HG03575 (cell line): Measurements from ENCODE around the gene TAF1C.

Source experiments
- ATAC-seq: cut with Tn5 transposase; IDR thresholded peaks from one replicate; pipeline ENCODE4 v1.9.1; 2021; ENCODE audit not compliant: unreplicated experiment, insufficient number of reproducible peaks, low FRiP score; ENCODE audit errors: extremely low read depth

Gene TAF1C

DNA sequence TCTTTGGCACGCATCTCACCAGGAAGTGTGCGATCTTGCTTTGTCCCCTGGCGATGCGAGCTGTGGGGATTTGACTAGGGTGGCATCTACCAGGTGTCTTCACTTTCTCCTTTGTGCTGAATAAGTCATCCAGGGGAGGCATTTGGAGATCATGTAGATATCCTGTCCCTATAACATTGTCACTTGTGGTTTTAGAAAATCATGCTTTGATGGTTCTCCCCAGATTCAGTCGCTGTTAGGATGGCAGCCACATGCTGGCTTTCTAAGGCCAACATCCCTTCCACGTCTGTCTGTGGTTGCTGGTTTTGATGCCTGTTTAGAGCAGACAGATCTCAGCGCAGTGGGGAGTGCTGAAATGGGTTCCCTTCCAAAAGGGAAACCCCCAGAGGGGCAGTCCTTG is 6.6 kb upstream of the TAF1C start:
- no peak for ATAC-seq

DNA sequence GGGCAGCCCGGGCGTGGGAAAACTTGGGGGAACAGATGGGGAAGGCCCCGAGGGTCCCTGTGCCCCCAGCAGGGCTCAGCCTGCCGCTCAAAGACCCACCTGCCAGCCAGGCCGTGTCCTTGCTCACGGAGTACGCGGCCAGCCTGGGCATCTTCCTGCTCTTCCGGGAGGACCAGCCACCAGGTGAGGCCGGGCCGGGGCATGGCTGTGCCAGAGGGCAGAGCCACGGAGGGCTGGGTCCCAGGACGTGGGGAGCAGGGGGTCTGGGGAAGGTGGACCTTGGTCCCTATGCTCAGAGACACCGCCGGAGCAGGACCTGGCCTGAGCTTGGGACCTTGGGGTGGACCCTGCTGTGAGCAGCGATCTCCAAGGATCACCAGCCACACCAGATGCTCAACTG is 4.6 kb upstream of the TAF1C start:
- no peak for ATAC-seq

DNA sequence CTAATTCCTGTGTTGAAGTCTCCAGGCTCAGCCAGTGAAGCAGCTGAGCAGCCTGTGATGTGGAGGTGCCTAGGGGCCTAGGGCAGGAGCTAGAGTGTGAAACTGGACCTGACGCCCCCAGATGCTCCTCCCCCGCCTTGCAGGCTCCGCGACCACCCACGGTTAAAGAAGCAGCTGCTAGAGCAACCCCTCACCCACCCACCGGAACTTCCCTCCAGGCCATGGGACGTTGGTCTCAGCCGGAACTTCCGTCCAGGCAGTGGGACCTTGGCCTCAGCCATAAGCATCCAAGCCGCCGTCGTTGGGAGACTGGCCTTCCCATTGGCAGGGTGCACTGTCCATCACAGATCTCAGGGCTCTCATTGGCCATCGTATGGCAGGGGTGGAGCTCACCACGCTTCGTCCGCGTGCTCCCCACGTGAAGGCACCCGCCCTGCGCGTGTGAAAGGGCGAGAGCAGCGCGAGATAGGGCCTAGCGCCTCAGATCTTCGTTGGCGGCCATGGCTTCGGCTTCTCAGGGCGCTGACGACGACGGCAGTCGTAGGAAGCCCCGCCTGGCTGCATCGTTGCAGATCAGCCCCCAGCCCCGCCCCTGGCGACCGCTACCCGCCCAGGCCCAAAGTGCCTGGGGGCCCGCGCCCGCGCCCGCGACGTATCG is 4.0 kb upstream of the TAF1C start, which contains the start of gene ADAD2:
ADAD2 (plus strand) TSS at position 427 of the 658 bp plus-strand sequence; CDS start at position 501, 74 bp downstream.
- no peak for ATAC-seq

DNA sequence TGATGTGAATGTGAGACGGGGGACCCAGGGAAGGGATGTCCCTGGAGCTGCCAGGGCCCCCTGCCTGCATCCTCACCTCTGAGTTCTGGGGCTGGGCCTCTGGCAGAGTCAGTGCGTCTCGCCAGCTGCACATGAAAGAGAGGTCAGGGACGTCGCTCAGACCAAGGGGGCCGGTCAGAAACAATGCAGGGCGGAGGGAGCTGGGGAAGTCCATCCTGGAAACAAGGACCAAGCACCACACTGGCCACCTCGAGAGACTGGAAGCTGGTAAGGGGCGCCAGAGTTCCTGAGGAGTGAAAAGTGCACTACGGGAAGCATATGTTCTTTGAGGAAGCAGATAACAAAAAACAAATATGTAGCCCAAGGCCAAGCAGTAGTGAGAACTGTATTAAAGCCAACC is 2.1 kb downstream of the TAF1C start:
- ATAC-seq = no peak

DNA sequence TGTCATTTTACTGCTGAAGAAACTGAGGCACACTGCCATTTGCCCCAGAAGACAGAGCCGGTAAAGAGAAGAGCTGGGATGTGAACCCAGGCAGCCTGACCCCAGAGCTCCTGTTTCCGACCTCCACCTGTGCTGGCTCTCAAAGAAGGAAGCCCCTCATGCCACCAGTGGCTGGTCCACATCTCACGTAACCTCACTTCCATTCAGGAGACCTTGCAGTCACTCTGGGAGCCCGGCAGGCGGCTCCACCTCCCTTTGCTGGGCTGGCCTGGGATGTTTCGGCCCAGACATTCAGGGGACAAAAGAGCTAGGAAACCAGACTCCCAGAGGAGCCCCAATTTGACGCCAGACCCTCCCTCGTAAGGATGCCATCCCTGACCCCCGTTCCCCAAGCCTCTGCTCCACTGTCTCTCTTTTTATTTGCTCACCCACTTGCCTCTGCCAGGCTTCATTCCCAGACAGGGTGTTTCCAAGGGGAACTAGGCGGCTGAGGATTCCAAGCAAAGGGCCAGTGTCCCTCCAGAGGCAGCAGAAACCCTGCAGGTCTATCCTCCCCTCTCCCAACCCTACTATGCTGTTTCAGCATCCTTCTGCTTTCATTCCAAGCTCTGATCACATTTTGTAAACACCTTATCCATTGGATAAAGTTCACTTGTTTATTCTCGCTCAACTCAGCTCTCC is 2.8 kb downstream of the TAF1C start:
- ATAC-seq = no peak

DNA sequence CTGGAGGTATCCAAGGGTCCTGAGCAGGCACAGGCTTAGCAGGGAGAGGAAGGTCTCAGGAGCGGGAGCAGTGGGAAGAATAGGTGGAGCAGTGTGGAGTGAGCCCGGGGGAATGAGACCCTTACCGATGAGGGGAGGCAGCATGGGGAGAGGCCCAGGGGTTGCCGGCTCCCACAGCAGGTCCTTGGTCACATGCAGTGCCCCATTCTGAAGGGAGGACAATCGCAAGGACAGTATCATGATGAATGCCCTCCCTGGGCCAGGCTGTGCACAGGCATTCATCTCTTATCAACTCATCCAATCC is 3.3 kb downstream of the TAF1C start:
- no peak for ATAC-seq

DNA sequence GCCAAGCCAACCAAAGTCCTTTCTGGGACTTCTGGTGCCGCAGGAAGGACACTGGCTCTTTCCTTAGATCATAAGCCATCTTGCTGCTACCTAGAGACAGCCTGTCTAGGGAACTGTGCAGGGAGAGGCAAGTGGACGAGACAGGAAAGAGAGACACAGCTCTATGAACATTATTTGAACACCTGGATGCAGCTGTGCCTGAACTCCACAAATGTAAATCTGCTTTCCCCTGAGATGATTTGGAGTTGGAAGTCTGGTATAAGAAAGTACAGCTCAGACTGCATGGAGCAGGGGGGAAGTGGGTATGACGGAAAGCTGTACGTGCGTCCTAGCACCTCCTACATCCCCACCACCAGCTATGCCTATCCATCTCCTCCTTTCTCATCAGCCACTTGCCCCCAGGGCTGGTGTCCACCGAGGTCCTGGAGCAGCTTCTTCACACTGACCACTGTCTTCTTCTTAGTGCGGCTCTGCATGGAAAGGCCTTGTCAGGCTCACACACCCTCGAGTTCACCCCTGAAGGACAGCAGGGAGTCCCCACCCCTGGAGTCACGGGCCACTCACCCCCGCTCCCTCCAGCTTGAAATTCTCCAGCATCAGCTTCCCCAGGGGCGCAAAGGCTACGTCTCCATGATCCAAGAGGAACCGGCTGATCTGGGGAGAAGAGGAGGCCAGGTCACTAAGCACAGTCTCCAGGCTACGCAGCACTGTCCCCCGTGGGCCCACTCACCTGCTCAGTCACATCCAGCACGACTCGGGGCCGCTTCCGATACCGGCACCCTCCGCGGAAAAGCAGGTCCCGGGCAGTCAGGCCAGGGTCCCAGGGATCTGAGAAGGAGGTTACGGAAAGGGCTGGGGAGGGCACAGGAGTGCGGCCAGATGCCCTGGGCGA is 3.9 kb downstream of the TAF1C start:
- no peak for ATAC-seq

DNA sequence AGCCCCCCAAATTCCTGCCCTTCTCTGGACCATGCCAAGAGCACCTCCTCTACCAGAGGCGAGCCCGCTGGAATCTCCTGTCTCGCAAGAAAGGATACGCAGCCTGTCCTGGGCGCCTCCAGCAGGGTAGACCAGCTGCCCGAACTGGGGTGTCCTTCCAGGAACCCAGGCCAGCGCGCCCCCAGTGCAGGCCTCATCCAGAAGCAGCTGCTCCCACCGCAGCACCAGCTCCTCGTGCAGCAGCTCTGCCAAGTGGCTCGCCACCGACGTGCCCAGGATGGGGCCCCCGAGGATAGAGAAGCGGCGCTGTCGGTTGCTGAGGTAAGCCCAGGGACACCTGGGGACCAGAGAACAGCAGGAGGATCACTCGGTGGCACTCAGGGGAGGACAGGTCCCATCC is 4.8 kb downstream of the TAF1C start:
- ATAC-seq = no peak

DNA sequence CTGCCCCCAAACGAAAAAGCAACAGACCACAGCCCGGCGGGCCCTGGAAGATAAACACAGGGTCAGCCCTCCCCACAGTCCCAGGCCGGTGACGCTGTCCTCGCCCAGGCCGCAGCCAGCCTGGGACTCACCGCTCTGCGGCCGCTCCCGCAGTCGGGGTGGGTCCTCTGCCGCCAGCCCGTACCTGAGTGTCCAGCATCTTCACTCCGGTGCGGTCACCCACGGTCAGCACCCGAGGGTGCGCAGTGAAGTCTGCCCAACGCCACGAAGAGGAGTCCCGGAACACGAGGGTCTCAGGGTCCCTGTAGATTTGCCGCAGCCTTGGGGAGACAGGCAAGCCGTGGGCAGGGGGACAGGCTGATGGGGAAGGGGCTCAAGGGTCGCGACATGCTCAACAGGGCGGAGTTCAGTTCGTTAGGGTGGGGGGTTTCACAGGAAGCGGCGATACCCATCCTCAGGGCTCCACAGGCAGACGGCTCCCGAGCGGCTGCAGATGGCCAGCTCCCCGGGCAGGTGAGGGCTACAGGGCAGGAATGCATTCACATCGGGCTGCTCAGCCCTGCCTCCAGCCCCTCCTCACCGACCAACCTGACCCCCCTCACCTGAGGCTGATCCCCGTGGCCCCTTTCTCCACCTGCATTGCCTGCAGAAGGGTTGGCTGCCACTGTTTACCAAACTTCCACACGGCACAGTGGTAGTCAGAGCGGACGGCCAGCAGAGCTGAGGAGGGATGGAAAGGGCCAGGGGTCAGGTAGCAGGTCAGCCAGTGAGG is 5.5 kb downstream of the TAF1C start:
- ATAC-seq = no peak

DNA sequence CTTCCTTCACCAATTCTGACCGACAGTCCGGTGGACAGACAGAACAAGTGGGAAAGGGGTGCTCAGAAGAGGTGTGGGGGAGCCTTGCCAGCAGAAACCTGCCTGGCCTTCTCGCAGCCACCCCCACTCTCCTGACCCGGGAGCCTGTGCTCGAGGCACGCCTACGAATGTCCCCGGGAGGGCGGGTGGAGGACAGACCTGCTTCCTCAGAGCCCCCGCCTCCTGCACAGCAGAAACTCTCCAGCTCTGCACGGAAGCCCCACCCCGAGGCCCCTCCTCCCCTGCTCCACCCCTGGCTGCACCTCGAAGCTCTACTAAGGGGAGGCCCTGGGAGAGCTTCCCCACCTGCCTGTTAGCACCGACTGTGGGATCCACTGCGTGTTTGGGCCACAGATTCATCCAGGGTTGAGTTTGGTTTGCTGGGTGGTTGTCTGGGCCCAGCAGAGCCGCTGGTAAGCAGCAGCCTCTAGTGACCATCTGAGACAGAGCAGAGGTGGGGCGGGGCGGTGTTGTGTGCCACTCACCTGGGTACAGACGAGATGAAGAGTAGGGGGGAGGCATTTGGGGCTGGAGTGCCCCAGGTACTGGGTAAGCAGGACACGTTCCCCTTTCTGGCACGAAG is 6.2 kb downstream of the TAF1C start:
- no peak for ATAC-seq

DNA sequence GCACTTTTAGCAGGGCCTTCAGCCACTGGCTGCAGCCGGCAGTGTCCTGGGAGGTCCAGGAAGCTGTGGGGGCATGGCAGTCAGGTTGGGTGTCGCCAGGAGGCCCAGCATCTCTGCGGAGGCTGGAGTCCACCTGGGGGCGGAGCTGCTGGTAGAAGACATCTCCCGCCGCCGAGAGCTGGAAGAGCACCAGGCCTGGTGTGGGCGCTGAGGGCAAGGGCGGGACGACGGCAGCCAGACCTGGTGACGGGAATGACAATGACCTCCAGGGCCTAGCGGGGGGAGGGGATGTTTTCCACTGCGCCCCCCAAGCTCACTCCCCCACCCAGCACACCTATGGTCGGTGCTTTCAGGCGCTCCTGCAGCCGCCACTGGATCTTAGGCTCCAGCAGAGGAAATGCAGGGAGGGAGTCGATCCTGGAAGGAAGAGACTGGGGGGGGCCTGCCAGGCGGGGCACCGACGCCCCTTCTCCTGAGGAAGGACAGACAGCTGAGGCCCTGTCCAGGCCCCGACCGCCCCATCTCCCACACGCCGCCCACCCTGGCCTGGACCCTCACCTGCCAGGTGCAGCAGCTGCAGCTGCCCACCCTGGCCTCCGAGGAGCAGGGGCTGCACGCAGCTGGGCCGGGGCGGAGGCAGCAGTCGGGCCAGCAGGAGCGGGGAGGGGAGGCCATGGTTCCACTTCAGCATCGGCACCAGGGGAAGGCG is 7.1 kb downstream of the TAF1C start:
- no peak for ATAC-seq

DNA sequence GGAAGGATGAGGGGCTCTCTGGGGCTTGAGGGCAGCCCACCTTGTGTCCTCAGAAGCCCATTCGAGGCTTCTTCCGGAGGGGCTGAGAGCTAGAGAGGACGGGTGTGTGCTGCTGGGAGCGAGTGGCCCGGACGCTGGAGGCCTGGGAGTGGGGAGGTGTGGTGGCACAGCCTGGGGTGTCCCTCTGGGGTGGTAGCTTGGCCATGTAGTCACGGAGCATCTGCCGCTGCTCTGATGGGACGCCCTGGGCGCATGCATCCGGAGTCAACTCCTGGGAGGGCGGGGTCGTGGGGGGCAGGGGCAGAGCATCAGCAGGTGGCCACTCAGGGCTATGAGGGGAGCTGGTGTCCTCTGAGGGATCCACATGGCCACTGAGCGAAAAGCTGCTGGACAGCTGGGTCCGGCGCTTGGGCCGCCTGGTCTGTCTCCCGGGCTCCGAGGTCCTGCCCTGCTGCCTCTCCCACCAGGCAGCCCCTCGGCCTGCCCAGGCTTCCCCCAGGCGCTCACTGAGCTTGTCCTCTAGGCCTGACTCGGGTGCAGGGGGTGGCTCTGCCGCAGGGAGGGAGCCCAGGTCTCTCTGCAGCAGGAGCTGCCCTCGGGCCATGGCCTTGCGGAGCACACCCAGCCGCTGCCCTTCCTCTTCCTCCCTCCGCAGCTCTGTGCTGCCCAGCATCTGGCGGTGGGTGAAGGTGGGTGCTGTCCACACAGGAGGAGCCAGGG is 7.8 kb downstream of the TAF1C start:
- no peak for ATAC-seq

DNA sequence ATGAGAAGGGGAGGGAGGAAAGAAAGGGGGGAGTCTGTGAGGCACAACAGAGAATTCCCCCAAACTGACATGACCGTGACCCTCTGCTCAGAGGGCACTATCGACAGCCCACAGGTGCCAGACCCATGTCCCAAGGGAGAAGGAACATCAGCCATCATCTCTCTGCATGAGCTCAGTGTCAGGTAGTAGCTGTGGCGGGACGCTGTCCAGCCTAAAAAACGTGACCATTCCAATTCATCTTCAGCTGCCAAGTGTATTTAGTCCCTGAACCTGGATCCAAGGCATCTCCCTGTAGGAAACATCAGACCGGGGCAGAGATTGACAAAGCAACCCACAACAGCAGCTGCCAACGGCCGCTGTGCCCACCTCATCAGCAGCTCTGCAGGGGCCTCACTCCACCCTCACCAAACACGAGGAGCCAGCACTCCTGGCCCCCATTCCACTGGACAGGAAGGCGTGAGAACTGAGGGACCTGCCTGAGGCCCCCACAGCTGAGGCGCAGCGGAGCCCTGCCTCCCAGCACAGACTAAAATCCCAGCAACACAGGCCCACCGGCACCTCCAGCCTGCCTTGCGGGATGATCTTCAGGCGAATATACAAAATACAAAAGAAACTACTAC is 8.6 kb downstream of the TAF1C start:
- no peak for ATAC-seq

DNA sequence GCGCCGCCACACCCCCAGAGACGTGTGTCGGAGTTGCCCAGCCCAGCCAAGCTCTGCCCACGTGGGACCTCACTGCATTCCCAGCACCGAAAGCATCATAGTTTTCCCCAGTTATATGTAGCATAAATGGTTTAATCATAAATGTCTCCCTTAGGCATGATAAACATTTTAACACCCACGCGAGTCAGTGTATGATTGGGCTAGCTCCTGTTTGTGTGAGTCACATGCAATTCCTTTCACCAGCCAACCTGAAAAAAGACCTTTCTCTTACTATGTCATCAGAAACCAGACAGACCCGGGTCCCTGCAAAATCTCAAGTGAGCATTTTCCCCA is 9.2 kb downstream of the TAF1C start:
- ATAC-seq = no peak

DNA sequence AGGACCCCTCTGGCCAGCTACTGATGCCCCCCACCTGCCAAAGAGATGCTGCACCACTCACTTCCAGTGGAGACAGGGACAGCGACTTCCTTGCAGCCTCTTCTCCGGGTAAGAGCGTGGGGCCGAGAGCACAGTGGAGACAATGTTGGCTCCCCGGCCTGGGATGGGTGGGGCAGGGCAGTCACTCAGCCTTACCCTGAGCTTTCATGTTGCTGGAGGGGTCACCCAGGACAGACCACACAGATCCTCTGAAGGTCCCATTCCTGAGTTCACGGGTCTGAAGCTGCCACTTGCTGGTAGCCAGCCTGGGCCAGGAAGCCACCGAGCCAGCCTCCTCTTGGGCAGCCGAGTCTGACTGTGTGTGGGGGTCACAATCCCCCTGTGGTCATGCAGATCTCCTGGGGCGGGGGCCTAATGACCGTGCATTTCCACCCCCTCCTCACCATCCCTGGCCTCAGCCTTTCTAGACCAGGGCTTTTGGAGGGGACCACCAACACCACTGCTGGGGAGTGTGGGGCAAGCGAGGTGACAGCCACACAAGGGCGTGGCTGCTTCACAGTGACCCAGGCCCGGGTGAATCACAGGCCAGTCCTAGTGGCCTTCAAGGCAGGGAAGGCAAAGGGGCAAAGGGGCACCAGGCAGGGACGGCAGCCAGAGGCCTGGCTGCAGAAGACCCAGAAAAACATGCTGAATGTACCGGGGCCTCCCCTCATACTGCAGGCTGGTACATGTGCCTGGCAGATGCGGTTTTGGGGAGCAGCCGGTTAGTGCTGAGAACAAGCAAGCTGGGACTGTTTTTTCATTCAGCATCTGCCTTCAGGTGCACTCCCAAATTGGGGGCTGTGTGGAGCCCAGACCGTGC is 10.4 kb downstream of the TAF1C start:
- no peak for ATAC-seq

DNA sequence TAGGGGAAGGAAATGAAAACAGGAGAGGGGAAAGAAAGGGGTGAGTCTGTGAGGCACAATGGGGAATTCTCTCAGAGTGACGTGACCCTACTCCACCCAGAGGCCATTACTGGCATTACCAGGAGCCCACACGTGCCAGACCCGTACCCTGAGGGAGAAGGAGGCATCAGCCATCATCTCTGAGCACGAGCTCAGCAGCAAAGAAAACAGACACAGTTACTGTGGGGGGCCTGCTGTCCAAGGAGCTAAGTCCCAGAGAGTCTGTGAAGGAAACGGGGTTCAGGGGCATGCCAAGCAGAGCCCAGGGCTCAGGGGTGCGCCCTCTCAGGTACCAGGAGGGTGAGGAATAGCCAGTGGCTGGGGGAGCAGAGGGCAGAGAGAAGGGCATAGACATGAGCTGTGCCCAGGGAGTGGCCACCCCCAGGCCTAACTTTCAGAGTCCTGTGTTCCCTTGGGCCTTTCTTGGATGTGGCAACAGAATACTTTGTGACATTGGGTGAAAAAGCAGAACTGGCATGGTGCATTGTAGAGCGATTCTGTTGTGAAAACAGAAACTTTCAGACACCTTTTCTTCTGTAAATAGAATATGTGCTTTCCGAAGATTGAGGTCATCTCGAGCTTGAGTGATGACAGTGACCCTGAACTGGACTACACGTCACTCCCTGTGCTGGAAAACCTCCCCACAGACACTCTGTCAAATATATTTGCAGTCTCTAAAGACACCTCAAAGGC is 11.3 kb downstream of the TAF1C start:
- ATAC-seq = no peak
